Kidney capillary endothelial cell (primary cell): ENCODE measurements around the gene PRPS1.
"Not testable (repeated sequence)": the region's sequence is repeated elsewhere in the genome, so short reads cannot be mapped to it uniquely, and the experiment has no call there.

Experiments
- DNase-seq: peaks from one replicate; pipeline ENCODE4 v3.0.0-alpha.2; 2018; ENCODE audit warnings: low spot score

PRPS1 gene

GRCh38 chrX:107627838-107628661, at the start of gene PRPS1:
PRPS1 (plus strand) TSS chrX:107628510; CDS start chrX:107628629, 119 bp downstream.
- peak; percentile 80 for DNase-seq

GRCh38 chrX:107579956-107580355, 48.4 kb upstream of the PRPS1 start:
- DNase-seq: no peak

GRCh38 chrX:107581923-107582322, 46.4 kb upstream of the PRPS1 start:
- DNase-seq: no peak

GRCh38 chrX:107589243-107589642, 39.1 kb upstream of the PRPS1 start:
- DNase-seq: no peak

GRCh38 chrX:107596651-107597050, 31.7 kb upstream of the PRPS1 start:
- no peak for DNase-seq

- DNase-seq: no peak
Observed at GRCh38 chrX:107597264-107597663, 31.0 kb upstream of the PRPS1 start.

GRCh38 chrX:107597791-107598190, 30.5 kb upstream of the PRPS1 start:
- DNase-seq: no peak

- DNase-seq: no peak
Observed at GRCh38 chrX:107599450-107599861, 28.9 kb upstream of the PRPS1 start.

- no peak for DNase-seq
Observed at GRCh38 chrX:107600366-107600765, 27.9 kb upstream of the PRPS1 start.

- DNase-seq: no peak
Observed at GRCh38 chrX:107601326-107601725, 27.0 kb upstream of the PRPS1 start.

- DNase-seq: no peak
Observed at GRCh38 chrX:107601759-107602158, 26.6 kb upstream of the PRPS1 start.

GRCh38 chrX:107602694-107603239, 25.5 kb upstream of the PRPS1 start:
- DNase-seq: no peak

GRCh38 chrX:107603429-107604159, 24.7 kb upstream of the PRPS1 start:
- DNase-seq: no peak

GRCh38 chrX:107609061-107609460, 19.2 kb upstream of the PRPS1 start:
- not testable (repeated sequence) for DNase-seq

- no peak for DNase-seq
Observed at GRCh38 chrX:107610667-107611066, 17.6 kb upstream of the PRPS1 start.

GRCh38 chrX:107619885-107620322, 8.4 kb upstream of the PRPS1 start:
- DNase-seq: no peak

GRCh38 chrX:107624893-107625292, 3.4 kb upstream of the PRPS1 start:
- DNase-seq: no peak

GRCh38 chrX:107625739-107626138, 2.6 kb upstream of the PRPS1 start:
- no peak for DNase-seq

- DNase-seq: no peak
Observed at GRCh38 chrX:107626481-107626880, 1.8 kb upstream of the PRPS1 start.

- DNase-seq: no peak
Observed at GRCh38 chrX:107626916-107627315, 1.4 kb upstream of the PRPS1 start.

- DNase-seq: no peak
Observed at GRCh38 chrX:107628662-107629539, 591 bp downstream of the PRPS1 start.

GRCh38 chrX:107629540-107629909, 1.2 kb downstream of the PRPS1 start:
- DNase-seq: no peak
